ENCODE measurements around the gene THAP7.

The THAP7 gene

GRCh38 chr22:21030621-21031544, 29.0 kb upstream of the THAP7 start:
- no peak for DNase-seq (ENCODE audit: low read depth in 2 of 2)

- no peak for DNase-seq (ENCODE audit: low read depth in 2 of 2)
Observed at GRCh38 chr22:21030032-21030431, 28.1 kb upstream of the THAP7 start.

- DNase-seq (ENCODE audit: low read depth in 2 of 2), result no peak
Observed at GRCh38 chr22:21029486-21030025, 27.6 kb upstream of the THAP7 start.

GRCh38 chr22:21028277-21029251, 26.6 kb upstream of the THAP7 start:
- DNase-seq (ENCODE audit: low read depth in 2 of 2), result no peak

- DNase-seq (ENCODE audit: low read depth in 2 of 2), result no peak
Observed at GRCh38 chr22:21026783-21027692, 25.1 kb upstream of the THAP7 start.

GRCh38 chr22:21025763-21026755, 24.1 kb upstream of the THAP7 start:
- no peak for DNase-seq (ENCODE audit: low read depth in 2 of 2)

GRCh38 chr22:21025266-21025665, 23.3 kb upstream of the THAP7 start:
- no peak for DNase-seq (ENCODE audit: low read depth in 2 of 2)

- DNase-seq (ENCODE audit: low read depth in 2 of 2), result no peak
Observed at GRCh38 chr22:21022955-21023614, 21.2 kb upstream of the THAP7 start.

- DNase-seq (ENCODE audit: low read depth in 2 of 2), result no peak
Observed at GRCh38 chr22:21022507-21022906, 20.6 kb upstream of the THAP7 start.

GRCh38 chr22:21020802-21021429, 19.0 kb upstream of the THAP7 start:
- no peak for DNase-seq (ENCODE audit: low read depth in 2 of 2)

- DNase-seq (ENCODE audit: low read depth in 2 of 2), result no peak
Observed at GRCh38 chr22:21018314-21018713, 16.4 kb upstream of the THAP7 start.

GRCh38 chr22:21016644-21017420, 14.9 kb upstream of the THAP7 start:
- DNase-seq (ENCODE audit: low read depth in 2 of 2), result no peak

- no peak for DNase-seq (ENCODE audit: low read depth in 2 of 2)
Observed at GRCh38 chr22:21015466-21016006, 13.6 kb upstream of the THAP7 start.

- DNase-seq (ENCODE audit: low read depth in 2 of 2), result no peak
Observed at GRCh38 chr22:21014726-21015465, 13.0 kb upstream of the THAP7 start, which contains the start of gene P2RX6. P2RX6 (plus strand) TSS chr22:21015165; CDS start chr22:21015175, 10 bp downstream.

- DNase-seq (ENCODE audit: low read depth in 2 of 2), result peak; percentile 66 to 68
Observed at GRCh38 chr22:21014202-21014725, 12.3 kb upstream of the THAP7 start.

GRCh38 chr22:21013657-21014201, 11.8 kb upstream of the THAP7 start:
- no peak for DNase-seq (ENCODE audit: low read depth in 2 of 2)

All from fibroblast of skin of left biceps (primary cell).